ENCODE data around the gene ACTR3. TPM values are rescaled to one million over a fixed set of nuclear protein-coding genes. Genes with fewer than 3 reads are reported as not detected.
A peak's percentile ranks its signal among the peaks of the same experiment; 100 is the strongest.

Gene ACTR3
- total RNA-seq, 2 donors from 2014 or later = 490 to 497 TPM

DNA sequence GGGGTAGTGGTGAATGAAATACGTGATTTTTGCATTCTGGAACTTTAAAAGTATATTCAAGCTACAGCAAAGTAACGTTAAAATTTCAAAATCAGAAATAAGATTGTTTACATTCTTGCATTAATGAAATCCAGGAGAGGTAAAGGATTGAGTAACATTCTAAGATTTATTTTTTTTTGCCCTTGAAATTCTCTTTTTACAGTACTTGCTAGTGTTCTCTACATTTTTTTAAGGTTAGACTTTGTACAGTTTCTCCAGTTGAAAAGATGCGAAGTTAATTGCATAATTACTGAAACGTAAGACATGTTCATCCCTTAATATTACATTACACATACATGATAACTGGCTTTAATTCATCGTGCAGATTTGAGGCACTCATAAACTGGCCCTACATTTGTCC lies 74.5 kb downstream of the ACTR3 start:
- H3K4me1 Mint-ChIP-seq (ENCODE audit: low read depth) = peaks cover 27% of the 10 kb centered on the region
- peaks cover 0 to 13% of the 10 kb centered on the region in 2 donors for H3K36me3 Mint-ChIP-seq (ENCODE audit: insufficient read depth in 2 of 2)
- H3K9me3 Mint-ChIP-seq = no peaks in the 10 kb centered on the region
- no peaks in the 10 kb centered on the region for H3K27me3 Mint-ChIP-seq (ENCODE audit: low read depth)
- DNase-seq (no peak), ATAC-seq (replicated peaks in 1 of 2) (no peak)
- no peak overlapping the region for H3K4me3 Mint-ChIP-seq
- H3K27ac Mint-ChIP-seq = peak overlapping the region; percentile 83

DNA sequence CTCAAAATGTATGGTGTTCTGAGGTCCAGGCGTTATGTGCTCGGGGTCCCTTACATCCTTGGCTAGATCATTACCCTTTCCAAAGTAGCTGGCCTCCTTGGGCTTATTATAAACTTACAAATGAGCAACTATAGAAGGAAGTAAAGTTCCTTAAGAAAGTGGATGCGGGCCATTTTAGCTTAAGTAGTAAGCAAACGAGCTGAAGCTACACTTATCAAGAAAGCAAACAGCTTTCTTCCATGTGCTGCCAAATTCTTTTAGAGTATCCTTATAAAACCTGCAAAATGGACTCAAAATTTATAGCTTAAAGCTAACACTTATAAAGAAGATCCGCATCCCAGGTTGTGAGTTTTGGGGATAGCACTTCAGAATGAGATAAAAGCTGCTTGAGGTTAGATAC lies 75.3 kb downstream of the ACTR3 start:
- H3K4me3 Mint-ChIP-seq = no peak overlapping the region
- H3K4me1 Mint-ChIP-seq (ENCODE audit: low read depth) = peaks cover 27% of the 10 kb centered on the region
- peaks cover 0 to 13% of the 10 kb centered on the region in 2 donors for H3K36me3 Mint-ChIP-seq (ENCODE audit: insufficient read depth in 2 of 2)
- no peaks in the 10 kb centered on the region for H3K9me3 Mint-ChIP-seq
- peak in 1 of 2 donors; percentile 5 for ATAC-seq (replicated peaks in 1 of 2)
- DNase-seq = no peak
- no peaks in the 10 kb centered on the region for H3K27me3 Mint-ChIP-seq (ENCODE audit: low read depth)
- H3K27ac Mint-ChIP-seq = no peak overlapping the region

DNA sequence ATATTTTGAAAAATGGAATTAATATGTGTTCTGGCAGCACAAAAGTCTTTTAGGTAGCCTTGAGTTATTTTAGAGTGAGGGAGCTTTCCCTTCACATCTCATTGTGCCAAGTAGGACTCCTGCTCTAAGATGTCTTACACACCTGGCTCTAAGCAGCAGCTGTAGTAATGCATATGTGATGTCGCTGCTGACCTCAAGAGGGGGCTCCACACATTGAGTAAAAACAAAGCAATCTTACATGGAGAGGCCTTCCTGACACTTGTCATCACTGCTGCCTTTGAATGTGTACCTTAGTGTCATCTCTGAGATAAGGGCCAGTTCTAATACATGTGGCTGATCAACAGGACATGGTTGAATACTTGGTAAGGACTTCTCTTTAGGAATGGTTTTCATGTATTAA lies 75.8 kb downstream of the ACTR3 start:
- H3K36me3 Mint-ChIP-seq (ENCODE audit: insufficient read depth in 2 of 2) = peaks cover 0 to 13% of the 10 kb centered on the region in 2 donors
- H3K27me3 Mint-ChIP-seq (ENCODE audit: low read depth) = no peaks in the 10 kb centered on the region
- no peaks in the 10 kb centered on the region for H3K9me3 Mint-ChIP-seq
- ATAC-seq (replicated peaks in 1 of 2) (peak; percentile 68 to 75), DNase-seq (peak; percentile 24 to 38)
- H3K4me3 Mint-ChIP-seq = no peak overlapping the region
- H3K4me1 Mint-ChIP-seq (ENCODE audit: low read depth) = peaks cover 27% of the 10 kb centered on the region
- H3K27ac Mint-ChIP-seq = peak overlapping the region; percentile 65

DNA sequence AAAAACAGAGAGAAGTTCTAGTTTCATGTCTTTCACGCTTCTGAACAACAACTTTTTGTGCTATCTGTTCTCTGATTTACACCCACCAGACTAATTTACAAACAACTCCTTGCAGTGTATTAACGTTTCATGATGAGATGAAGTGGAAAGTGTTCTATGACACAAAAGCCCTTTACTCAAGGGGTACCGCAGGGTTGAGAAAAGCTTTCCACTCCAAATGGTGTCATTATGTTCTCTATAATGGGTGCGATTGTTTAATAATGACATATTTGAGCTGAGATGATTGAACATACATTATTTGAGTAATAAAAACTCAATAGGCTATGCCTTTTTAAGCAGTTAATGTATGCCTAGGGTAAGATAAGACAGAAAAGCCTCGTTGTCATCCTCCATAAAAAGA lies 76.3 kb downstream of the ACTR3 start:
- H3K27ac Mint-ChIP-seq = peak overlapping the region; percentile 65
- no peak overlapping the region for H3K4me3 Mint-ChIP-seq
- H3K4me1 Mint-ChIP-seq (ENCODE audit: low read depth) = peaks cover 27% of the 10 kb centered on the region
- DNase-seq (no peak), ATAC-seq (replicated peaks in 1 of 2) (no peak)
- H3K36me3 Mint-ChIP-seq (ENCODE audit: insufficient read depth in 2 of 2) = peaks cover 0 to 15% of the 10 kb centered on the region in 2 donors
- H3K9me3 Mint-ChIP-seq = no peaks in the 10 kb centered on the region
- no peaks in the 10 kb centered on the region for H3K27me3 Mint-ChIP-seq (ENCODE audit: low read depth)

DNA sequence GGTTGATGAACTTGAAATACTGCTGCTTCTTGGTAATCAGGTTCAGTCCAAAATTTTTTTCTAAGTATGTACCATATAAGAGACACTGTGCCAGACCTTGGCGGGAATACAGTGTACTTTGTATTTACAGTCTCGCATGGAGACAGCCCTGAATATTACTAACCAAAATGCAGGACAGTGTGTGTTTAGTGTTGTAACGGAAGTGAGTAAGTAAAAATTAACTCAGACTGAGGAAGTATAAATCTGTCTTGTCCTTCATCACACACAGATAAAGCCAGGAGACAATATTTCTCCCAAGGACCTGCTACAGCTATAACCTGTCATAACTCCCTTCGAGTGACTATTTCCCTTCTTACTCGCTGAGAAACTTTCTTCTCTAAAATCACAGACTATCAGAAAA lies 76.9 kb downstream of the ACTR3 start:
- H3K36me3 Mint-ChIP-seq (ENCODE audit: insufficient read depth in 2 of 2) = peaks cover 0 to 14% of the 10 kb centered on the region in 2 donors
- no peak for ATAC-seq (replicated peaks in 1 of 2)
- peak overlapping the region; percentile 70 for H3K27ac Mint-ChIP-seq
- no peaks in the 10 kb centered on the region for H3K27me3 Mint-ChIP-seq (ENCODE audit: low read depth)
- H3K4me3 Mint-ChIP-seq = no peak overlapping the region
- H3K9me3 Mint-ChIP-seq = no peaks in the 10 kb centered on the region
- no peak for DNase-seq
- H3K4me1 Mint-ChIP-seq (ENCODE audit: low read depth) = peaks cover 27% of the 10 kb centered on the region

DNA sequence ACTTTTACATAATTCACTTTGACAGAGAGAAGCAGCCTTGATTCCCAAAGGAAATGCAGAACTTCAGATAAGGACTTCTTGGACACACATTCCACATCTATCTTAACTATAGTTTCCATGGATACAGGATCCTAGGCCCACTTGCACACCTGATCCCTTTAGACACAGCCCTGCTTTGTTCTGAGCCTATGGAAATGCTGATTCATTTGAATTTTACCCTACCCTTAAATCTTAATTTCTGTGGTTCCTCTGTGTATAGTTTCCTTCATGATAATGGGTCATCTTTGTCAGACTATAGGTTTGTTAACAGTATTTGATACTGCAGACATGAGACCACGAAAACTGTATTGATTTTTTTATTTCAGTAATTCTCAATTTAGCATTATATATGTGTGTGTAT lies 77.4 kb downstream of the ACTR3 start:
- no peak overlapping the region for H3K4me3 Mint-ChIP-seq
- peaks cover 27% of the 10 kb centered on the region for H3K4me1 Mint-ChIP-seq (ENCODE audit: low read depth)
- peak overlapping the region; percentile 70 for H3K27ac Mint-ChIP-seq
- DNase-seq (no peak), ATAC-seq (replicated peaks in 1 of 2) (no peak)
- no peaks in the 10 kb centered on the region for H3K9me3 Mint-ChIP-seq
- H3K27me3 Mint-ChIP-seq (ENCODE audit: low read depth) = no peaks in the 10 kb centered on the region
- H3K36me3 Mint-ChIP-seq (ENCODE audit: insufficient read depth in 2 of 2) = peaks cover 0 to 14% of the 10 kb centered on the region in 2 donors

DNA sequence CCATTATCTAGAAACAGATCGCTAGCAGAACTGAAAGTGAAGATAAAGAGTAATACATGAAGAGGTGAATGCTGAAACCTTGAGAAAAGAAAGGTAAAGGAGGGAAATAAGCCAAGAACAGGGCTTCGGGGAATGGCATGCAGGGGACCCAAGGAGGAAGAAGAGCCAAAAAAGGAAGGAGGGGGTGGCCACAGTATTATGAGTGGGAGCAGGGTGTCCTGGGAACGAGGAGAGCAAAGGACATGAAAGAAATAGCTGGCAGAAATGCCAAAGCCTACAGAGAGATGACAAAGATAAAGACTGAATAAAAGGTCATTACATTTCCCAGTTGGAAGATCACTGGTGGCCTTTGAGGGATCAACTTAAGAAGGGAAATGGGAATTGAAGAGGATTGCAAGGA lies 82.9 kb downstream of the ACTR3 start:
- Mint-ChIP-seq H3K9me3 (no peaks in the 10 kb centered on the region), H3K27ac (peak overlapping the region; percentile 54), H3K4me1 (ENCODE audit: low read depth) (peaks cover 6% of the 10 kb centered on the region), H3K27me3 (ENCODE audit: low read depth) (no peaks in the 10 kb centered on the region), H3K36me3 (ENCODE audit: insufficient read depth in 2 of 2) (peaks cover 2 to 15% of the 10 kb centered on the region in 2 donors), H3K4me3 (no peak overlapping the region)
- ATAC-seq (replicated peaks in 1 of 2) = no peak
- DNase-seq = no peak

DNA sequence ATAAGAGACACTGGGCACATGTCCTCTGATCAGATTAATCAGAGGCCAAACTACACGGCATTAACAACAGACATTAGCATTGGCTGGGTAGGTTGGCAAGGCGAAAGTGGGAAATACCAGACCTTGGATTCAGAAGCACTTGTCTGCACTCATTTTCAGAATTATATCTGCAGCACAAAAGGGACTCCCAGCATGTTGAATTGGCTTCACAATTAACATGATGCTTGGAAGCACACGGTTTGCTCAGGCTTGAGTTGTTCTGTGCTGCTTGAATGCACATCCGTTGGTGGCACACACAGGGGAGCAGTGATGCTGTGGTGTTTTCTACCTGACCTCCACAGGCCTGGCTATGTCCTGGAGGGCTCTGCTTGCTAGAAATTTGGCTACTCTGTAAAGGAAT lies 83.9 kb downstream of the ACTR3 start:
- peaks cover 11% of the 10 kb centered on the region for H3K4me1 Mint-ChIP-seq (ENCODE audit: low read depth)
- no peaks in the 10 kb centered on the region for H3K27me3 Mint-ChIP-seq (ENCODE audit: low read depth)
- no peak overlapping the region for H3K4me3 Mint-ChIP-seq
- H3K36me3 Mint-ChIP-seq (ENCODE audit: insufficient read depth in 2 of 2) = peaks cover 2 to 15% of the 10 kb centered on the region in 2 donors
- ATAC-seq (replicated peaks in 1 of 2) = no peak
- no peak for DNase-seq
- no peak overlapping the region for H3K27ac Mint-ChIP-seq
- H3K9me3 Mint-ChIP-seq = no peaks in the 10 kb centered on the region

DNA sequence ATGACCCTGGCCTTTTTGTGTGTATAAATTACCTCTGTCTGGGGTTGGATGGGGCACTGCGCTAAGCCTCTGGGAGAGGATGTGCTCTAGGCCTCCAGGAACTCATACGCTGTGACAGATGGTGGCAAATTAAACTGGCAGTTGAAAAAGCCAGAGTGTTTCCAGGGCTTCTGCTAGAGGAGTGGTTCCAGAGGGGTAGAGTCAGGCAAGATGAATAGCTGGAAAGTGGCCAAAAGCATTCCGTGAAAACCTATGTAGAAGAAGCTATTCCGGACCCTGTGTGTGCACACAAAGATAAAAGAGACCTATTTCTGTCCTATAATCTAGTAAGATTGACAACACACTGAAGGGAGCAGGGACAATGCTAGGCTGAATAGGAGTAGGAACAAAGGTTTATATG lies 84.8 kb downstream of the ACTR3 start:
- Mint-ChIP-seq H3K4me1 (ENCODE audit: low read depth) (peaks cover 11% of the 10 kb centered on the region), H3K27me3 (ENCODE audit: low read depth) (no peaks in the 10 kb centered on the region), H3K9me3 (peaks cover 0 to 1% of the 10 kb centered on the region in 2 donors), H3K27ac (peak overlapping the region; percentile 10), H3K4me3 (no peak overlapping the region), H3K36me3 (ENCODE audit: insufficient read depth in 2 of 2) (peaks cover 4 to 17% of the 10 kb centered on the region in 2 donors)
- no peak for DNase-seq
- ATAC-seq (replicated peaks in 1 of 2) = no peak

DNA sequence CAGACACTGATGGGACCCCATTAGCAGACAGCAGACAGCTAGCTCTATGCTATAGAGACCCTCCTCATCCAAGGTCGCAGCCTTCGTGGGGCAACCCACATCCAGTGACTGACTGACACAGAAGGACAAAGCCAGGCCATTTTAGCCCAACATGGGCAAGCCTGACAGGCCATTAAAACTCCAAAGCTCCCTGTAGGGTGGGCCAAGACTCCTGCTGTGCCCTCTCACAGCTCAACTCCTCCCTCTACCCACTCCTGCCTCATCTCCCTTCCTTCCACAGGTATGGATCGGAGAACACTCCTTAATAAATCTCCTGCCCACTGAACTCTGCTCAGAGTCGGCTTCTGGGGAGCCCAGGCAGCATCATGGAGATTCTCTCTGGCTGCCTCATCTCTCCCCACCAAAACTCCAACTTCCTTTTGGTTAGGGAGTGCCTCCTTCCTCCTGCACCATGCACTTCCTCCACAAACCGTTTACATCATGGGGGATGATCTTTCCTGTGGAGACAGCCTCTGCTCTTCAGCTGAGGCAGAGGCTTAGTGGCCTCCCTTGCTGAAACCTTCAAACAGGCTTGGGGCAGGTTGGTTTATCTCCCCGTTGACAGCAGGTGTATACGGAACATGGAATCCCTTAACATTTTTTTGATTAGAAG lies 86.5 kb downstream of the ACTR3 start:
- H3K9me3 Mint-ChIP-seq = peaks cover 0 to 4% of the 10 kb centered on the region in 2 donors
- H3K27ac Mint-ChIP-seq = no peak overlapping the region
- H3K4me3 Mint-ChIP-seq = no peak overlapping the region
- H3K27me3 Mint-ChIP-seq (ENCODE audit: low read depth) = no peaks in the 10 kb centered on the region
- peaks cover 19% of the 10 kb centered on the region for H3K4me1 Mint-ChIP-seq (ENCODE audit: low read depth)
- DNase-seq (no peak), ATAC-seq (replicated peaks in 1 of 2) (peak; percentile 3 to 10)
- H3K36me3 Mint-ChIP-seq (ENCODE audit: insufficient read depth in 2 of 2) = peaks cover 6 to 15% of the 10 kb centered on the region in 2 donors

DNA sequence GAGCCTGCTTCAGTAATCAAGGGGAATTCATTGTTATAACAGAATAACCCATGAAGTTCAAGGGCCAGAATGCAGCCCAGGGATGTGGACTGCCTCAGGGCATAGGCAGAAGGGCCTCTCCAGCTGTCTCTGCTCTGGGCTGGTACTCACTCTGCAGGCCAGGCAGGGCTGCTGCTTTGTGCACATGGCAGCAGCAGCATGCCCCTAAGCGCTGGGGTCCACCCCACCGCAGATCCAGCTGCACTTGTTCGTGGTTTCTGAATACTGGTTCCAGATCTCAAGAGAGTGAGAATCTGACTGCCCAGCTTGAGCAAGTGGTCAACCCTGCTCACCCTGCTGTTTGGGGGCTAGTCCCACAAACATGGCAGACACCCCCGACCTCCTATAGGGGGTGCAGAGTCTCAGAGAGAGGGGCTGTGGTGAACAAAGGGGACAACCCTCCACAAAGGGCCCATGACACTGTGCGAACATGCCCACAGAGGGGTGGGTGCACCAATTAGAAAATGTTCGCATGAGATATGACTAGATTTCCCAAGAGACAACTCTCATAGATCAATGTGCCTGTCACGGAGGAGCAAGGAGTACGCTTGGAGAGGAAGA lies 87.3 kb downstream of the ACTR3 start:
- peak in 1 of 2 donors; percentile 21 for ATAC-seq (replicated peaks in 1 of 2)
- peaks cover 6 to 15% of the 10 kb centered on the region in 2 donors for H3K36me3 Mint-ChIP-seq (ENCODE audit: insufficient read depth in 2 of 2)
- DNase-seq = no peak

DNA sequence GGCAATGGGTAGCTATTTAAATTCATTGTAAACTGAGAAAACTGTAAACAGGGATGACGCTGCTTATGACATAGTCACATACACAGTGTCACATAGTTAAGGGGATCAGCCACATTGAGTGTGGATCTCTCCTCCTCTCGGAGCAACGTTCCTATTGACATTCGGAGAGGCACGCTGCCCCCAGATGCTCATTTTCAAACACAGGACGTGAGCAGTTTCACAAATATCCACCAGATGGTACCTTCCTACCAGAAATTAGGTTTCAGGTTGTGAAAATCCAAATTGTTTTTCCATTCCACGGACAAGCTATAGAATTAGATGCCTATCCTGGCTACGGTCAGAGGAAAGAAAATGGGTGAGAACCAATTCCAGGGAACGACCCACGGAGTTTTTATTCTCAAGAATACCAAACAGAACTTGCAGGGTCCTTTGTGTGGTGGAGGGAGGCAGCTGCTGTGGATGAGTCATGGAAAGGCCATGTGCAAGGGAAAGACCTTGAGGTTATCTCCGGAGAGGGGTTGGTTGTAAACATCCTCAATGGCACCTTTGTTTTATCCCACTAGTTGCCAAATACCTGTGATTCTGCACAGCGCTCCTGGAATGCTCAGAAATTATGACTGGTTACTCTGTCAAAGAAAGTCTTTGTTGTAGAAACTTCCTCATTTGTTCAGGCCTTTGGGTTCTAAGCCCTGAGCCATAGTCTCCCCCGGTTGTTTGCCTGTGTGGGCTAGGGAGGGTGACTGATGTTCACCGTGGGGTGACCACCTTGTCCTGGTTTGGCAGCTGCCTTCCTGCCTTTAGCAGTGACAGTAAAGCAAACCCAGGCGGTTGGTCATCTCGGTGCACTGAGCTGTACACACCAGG lies 88.0 kb downstream of the ACTR3 start:
- Mint-ChIP-seq H3K9me3 (peaks cover 0 to 4% of the 10 kb centered on the region in 2 donors), H3K36me3 (ENCODE audit: insufficient read depth in 2 of 2) (peaks cover 6 to 10% of the 10 kb centered on the region in 2 donors), H3K27ac (no peak overlapping the region), H3K27me3 (ENCODE audit: low read depth) (no peaks in the 10 kb centered on the region), H3K4me3 (no peak overlapping the region), H3K4me1 (ENCODE audit: low read depth) (peaks cover 19% of the 10 kb centered on the region)
- no peak for DNase-seq
- peak; percentile 8 to 30 for ATAC-seq (replicated peaks in 1 of 2)

More for the DNA sequence above, 87.3 kb downstream of the ACTR3 start:
- no peaks in the 10 kb centered on the region for H3K27me3 Mint-ChIP-seq (ENCODE audit: low read depth)
- peaks cover 0 to 4% of the 10 kb centered on the region in 2 donors for H3K9me3 Mint-ChIP-seq
- no peak overlapping the region for H3K4me3 Mint-ChIP-seq
- no peak overlapping the region for H3K27ac Mint-ChIP-seq
- H3K4me1 Mint-ChIP-seq (ENCODE audit: low read depth) = peaks cover 19% of the 10 kb centered on the region

Measured in activated T-cell treated with anti-CD3 and anti-CD28 coated beads, Interleukin-2, amount 50 U/mL, for 72 hours (primary cell).